ENCODE results near the gene USH2A.
A peak's percentile ranks its signal among the peaks of the same experiment; 100 is the strongest.

Gene USH2A

DNA sequence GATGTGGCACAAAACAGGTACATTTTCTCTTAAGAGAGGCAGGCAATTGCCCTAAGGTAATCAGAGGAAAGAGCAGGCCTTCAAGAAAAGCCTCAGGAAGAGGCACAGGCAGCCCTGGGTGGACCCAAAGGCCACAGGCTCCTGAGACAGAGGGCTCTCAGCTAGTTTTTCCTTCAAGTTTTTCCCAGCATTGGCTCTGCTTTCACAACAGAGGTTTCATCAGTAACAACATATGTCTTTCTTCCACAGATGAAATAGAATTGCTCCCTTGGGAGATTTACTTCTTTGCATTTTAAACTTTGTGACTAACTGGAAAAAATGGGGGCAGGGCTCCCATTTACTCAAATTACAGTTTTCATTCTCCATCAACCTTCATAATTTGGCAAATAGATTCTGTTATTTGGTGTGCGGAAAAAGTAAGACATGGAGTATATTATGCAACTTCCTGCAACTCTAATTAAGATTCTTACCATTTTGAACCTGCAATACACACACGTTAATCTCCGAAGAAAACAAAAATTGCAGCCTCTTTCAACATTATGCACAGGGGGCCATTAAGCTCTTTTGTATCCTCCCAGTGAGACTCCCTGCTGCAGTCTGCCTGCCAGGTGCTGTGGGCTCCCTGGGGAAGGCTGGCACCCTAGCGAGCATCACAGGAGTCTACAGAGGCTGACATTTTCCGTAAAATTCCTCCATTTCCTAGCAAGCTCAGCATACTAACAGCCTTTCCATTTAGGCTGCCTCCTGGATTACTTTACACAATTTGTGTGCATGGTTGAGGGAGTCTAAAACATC is 282.3 kb downstream of the USH2A start:
- peak; percentile 24 for DNase-seq (ENCODE audit: low read depth)

DNA sequence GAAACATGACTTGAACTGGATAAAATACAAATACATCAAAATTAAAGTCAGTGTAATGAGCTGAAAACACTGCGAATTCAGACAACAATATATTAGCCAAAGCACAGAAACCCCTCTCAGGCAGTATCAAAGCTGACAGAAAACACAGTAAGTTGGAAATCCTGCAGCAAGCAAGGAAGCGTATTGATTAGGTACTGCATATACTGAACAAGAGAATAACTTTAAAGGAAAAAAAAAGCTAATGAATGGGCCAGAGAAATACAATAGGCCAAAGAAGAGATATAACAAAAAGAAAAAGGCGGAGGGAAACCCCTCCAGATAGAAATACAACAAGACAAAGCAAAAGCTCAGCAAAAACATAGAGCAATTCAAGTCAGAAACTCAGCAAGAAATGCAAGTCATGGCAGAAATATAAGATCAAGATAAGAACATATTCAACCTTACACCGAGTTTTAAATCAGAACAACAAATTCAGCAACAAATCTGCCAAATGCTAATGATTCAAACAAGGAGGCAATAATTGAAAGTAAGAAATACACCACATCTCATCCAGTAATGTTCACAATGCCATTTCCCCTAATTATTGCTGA is 299.0 kb downstream of the USH2A start:
- no peak for DNase-seq (ENCODE audit: low read depth)

DNA sequence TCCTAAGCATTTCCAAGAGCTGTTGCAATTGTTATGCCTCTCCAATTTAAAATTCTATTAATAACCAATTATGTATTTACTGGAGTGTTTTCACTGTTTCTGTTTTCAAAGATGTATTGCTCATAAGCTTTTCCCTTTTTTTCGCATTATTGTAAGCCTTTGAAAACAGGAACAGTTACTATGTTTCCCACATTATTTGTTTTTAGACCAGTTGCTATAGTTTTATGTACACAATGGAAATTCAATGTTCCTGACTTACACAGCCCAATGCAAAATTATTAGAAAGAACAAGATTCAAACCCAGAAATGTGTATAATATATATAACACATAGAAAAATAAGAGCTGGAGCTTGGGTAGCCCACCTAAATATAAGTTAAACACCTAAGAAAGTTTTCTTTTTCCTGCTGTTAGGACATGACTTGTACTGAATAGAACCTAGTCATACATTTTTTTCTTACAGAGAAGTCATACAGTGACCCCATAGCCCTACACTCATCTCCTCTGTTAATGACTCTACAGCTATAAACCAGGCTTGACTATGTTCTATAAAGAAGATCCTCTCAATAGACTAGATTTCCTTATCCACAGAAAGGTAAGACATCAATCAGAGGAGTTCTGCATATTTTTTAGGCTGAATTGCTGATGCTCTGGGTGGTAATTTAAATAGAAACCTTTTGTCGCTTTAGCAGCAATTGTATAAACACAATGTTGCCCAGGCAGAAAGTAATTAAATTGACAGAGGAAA is 299.6 kb downstream of the USH2A start:
- no peak for DNase-seq (ENCODE audit: low read depth)

DNA sequence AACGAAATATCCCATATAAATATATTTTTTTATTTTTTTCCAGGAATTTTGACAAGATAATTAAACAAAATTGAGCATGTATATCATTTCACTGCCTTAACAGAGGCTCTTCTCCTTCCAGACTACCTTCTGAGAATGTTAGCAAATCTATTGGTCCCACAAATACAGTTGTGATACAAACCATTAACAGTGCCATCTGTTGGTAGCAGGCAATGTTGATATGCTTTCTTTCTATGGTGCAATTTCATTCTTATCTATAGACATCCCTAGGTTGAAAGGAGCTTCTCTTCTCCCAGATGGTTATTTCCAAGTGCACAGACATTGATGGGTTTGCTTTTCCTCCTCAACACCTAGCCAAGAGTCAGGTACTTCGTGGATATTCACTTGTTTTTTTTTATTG is 303.6 kb downstream of the USH2A start:
- DNase-seq (ENCODE audit: low read depth), result no peak

DNA sequence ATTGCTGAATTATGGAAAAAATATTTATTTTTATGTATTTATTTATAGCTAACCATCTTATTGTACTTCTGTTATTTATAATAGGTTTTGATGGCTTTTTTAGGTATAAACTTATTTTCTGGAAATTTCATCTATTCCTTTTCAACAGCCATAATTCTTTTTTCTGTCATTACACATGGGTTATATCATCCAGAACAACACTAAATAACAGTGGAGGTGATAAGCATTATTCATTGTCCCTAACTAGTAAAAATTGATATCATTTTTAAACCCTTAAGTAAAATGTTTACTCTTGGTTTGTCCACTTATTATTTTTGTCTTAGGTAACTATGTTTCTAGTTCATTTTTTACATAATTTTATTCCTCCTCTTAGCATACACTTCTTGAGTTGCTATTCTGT is 309.1 kb downstream of the USH2A start:
- no peak for DNase-seq (ENCODE audit: low read depth)

DNA sequence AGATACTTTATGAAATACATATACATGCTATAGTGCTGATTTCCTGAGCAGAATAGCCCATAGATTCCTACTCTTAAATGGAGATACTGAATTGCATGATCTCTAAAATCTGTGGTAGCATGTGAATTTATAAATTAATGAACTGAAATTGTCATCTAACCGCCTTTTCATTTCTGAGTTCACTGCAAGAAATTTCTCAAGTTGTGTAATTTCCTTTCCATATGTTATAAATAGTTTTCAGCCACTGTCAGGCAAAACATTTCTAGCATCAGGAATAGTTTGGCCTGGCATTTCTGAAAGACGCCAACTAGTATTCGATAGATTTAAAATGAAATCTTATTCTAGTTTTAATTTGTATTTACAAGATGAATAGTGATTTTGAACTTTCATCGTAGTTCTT is 310.1 kb downstream of the USH2A start:
- DNase-seq (ENCODE audit: low read depth), result peak; percentile 5

DNA sequence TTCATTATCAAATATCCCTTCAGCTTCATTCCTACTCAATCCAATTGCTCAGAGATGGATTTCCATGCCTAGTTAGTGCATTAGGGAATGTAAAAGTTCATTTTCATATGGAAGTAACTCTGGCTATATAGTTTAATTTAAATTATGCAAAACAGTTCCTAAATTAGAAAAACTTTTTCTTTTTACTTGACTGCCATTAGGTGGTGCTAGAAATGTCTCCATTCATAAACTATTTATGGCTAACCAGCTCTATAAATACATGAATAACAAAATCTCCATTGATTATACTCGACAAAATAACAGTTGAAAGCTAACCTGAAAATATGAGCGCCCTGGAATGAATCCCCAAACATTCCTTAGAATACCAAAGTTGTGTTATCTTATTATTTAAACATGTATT is 311.4 kb downstream of the USH2A start:
- no peak for DNase-seq (ENCODE audit: low read depth)

DNA sequence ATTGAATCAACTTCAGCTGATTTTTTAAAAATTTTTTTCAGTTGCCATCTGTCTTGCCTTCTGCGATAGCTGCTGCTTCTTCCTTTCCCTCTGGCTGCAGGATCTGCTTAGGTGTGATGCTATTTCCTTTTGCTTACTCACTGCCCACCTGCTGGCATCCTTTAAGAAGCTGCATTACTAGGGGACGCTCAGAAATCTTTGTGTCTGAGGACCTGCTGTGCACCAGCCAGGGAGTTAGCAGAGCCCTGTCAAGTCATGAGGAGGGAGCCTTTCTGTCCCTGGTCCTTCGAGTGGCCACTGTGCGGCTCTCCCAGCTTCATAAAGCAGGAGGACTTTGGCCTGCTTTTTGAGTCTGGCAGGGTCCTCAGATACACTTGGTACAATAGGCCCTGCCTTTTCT is 327.8 kb downstream of the USH2A start:
- DNase-seq (ENCODE audit: low read depth), result no peak

DNA sequence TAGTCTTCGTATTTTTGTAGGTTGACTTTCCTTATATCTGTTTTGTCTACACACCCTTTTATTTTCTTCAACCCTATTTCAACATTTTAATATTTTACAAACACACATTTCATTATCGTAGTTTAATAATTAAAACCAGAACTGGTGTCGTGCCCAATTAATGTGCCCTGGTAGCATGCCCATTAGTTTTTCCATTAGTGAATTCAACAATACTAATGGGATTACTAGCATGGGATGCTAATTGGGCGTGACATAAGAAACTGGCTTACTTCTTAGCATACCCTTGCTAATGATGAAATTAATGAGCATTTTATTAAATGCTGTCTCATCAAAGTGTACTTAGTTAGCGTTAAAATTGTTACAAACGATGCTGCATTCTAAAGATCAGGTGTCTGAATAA is 332.7 kb downstream of the USH2A start:
- DNase-seq (ENCODE audit: low read depth), result no peak

DNA sequence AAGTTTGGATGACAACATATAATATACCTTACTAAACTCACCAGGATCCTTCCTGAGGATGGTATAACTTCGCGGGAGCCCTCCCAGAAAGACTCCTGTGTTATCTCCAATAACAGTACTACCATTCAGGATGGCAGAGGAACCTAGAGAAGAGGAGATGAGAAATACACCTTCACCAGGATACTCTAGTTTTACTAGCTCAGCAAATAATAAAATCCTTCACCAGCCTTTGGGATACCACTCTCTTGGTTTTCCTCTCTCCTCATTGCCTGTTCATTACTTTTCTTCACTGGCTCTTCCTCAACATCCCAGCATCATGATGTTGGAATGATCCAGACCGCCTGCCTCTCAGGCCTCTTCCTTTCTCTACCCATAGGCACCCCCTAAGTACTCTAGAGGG is 336.6 kb downstream of the USH2A start:
- no peak for DNase-seq (ENCODE audit: low read depth)

DNA sequence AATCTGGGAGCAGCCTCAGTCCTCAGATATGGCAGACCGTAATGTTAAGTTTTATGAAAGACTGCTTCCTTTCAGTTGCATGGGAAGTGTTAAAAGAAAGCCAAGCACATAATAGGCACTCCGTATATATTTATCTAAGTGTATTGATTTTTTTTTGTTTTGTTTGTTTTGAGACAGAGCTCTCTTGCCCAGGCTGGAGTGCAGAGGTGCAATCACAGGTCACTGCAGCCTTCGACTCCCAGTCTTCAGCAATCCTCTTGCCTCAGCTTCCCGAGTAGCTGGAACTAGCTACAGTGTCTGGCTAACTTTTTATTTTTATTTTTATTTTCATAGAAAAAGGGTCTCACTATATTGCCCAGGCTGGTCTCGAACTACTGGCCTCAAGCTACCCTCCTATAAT is 341.8 kb downstream of the USH2A start:
- DNase-seq (ENCODE audit: low read depth), result no peak

DNA sequence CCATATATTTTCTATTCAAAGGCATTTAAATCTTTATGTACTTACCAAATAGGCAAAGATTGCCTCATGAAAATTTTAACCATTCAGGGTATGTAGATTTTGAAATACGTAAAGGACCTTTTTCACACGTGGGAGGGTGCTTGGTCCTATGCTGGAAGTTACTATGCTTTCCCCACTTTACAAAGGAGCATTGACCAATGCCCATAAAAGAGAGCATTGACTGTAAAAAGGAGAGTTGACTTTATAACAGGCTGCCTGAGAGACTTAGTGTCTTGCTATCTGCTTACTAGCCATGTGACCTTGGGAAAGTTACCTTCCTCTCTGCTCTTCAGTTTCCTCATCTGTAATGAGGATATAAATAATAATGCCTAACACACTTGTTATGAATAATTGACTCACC is 346.5 kb downstream of the USH2A start:
- no peak for DNase-seq (ENCODE audit: low read depth)

DNA sequence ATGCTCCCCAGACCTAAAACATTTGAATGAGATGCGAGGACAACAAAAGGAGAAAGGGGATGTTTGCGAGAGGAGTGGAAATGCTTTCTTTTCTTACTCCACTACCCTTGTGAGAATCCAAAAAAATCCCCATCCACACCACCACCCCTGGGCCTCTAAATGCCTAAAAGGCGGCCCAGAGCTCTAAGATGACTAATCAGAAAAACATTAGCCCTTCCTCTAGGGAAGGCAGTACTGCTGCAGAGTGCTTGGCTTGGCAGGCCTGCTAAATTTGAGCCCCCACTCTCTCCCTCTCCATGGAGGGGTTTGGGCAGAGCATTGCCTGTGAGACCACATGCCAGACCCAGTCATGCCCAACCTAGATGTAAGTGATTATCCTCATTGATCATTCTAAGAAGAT is 347.9 kb downstream of the USH2A start:
- peak; percentile 20 for DNase-seq (ENCODE audit: low read depth)

DNA sequence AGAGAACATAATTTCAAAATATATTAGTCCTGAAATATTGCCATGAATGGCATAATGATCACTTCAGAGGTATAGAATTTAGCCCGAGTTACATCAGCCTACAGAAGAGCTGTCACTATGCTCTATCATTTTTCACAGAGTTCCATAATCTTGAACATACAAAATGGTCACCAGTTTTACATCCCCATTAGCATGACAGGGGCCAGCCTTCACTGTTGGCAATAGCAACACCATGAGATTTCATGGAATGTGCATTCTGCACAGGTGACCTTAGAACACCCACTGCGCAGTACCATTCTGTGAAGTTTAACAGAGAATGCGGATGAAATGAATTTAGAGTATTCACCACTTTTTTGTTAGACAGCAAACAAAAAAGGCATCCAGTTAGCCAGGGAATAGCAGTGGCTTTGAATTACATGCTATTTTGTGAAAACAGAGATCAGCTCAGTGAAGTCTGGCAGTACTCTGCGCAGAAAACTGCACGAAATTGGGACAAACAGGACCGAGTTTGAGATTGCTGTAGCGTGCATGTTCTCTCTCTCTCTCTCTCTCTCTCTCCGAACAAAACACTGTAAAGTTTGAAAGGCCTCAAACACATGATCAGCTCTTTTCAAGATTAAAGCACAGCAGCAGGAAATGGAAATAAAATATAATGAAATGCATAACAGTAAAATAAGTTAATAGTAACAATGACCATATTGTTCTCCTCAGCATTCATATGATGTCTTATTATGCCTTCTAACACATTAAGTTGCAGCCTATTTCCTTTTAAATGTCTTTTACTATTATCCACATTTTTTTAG is 349.3 kb downstream of the USH2A start:
- no peak for DNase-seq (ENCODE audit: low read depth)

DNA sequence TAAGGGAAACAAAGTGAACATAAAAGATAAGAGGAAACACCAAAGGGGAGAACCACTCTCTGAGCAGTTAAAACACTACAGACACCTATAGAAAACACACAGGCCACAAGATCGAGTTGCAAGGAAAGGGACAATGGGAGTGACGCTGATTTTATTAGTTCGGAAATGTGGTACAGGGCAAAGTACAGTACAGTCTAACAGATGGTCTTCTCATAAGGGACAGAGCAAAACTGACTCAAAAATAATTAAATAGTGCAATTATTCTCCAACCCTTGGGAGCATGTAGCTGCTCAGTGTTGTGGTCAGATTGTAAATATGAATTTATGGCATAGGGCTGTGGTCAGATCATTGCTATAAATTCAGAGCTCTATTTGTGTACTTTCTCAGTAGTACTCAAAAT is 352.0 kb downstream of the USH2A start:
- DNase-seq (ENCODE audit: low read depth), result no peak

DNA sequence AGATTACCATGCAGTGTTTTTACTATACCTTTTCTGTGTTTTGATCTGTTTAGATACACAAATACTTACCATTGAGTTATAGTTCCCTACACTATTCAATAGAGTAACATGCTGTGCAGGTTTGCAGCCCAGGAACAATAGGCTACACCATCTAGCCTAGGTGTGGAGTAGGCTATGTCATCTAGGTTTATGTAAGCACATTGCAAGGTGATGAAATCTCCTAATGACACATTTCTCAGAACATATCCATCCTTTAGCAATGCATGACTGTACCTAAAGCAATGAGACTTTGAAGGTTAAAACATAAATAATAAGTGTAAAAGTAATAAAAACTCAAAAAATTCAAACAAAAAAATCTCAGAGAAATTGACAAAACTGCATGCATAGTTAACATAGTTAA is 358.6 kb downstream of the USH2A start:
- DNase-seq (ENCODE audit: low read depth), result no peak

DNA sequence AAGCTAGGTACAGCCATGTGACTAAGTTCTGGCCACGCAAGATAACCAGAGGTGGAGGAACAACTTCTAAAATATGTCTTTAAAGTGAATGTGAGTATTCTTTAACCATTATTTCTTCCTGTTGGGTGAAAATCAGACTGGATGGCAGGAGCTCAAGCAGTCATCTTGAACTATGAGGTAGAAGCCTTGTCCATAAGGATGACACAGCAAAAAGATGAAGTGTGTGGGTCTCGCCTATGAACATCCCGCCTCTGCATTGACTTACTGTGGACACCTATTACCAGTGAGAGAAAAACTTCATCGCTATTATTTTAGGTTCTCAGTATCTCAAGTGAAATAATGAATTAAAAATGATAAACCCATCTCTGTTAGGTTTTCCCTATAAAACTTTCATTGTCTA is 365.3 kb downstream of the USH2A start:
- no peak for DNase-seq (ENCODE audit: low read depth)

DNA sequence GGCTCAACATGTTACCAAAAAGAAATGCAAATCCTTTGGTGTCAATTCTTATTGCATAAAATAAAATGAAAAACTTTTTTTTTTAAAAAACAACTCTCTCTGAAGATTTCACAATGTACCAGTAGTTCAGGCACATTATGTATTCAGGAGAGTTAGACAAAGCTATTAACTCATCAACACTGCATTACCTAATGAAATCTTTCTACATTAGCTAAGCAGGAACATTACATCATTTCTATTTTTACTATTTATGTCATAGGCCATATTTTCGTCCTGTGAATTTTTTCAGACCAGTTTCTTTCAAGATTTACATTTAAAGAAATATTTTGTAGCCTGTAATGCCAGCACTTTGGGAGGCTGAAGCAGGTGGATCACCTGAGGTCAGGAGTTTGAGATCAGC is 366.2 kb downstream of the USH2A start:
- DNase-seq (ENCODE audit: low read depth), result no peak

DNA sequence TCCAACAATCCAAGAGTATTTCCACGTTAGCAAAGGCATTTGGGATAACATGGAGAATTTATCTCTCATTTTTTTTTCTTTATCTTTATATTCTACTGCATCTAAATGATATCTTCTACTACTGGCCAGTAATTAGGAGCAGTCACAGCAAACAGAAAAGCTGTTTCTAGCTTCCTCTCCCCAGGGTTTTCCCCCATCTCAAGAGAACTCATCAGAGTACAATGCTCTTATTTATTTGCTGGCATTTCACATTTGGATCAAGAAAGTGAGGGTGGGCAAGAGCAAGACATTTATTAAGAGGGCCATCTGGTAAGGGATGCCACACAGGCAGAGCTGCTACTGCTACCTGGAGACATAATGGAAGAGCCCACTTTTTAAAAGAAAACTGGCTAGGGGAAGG is 368.2 kb downstream of the USH2A start:
- DNase-seq (ENCODE audit: low read depth), result no peak

DNA sequence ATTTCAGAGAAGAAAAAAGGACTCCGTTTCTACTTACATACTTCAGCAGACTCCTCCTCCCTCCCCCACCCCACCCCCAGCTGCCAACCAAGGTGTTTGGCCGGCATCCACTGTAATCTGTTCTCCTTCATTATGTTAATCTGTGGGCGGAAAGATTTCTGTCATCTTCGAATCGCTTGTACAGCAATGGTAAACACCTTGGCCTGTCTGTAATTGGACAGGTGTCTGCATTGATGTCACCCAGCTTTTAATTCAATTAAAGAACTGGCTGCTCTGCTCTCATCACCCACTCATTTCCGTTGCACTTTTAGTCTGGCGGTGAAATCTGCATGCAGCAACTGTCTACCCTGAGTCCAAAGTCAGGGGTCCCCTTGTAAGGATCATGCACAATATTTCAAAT is 368.6 kb downstream of the USH2A start:
- DNase-seq (ENCODE audit: low read depth), result no peak

DNA sequence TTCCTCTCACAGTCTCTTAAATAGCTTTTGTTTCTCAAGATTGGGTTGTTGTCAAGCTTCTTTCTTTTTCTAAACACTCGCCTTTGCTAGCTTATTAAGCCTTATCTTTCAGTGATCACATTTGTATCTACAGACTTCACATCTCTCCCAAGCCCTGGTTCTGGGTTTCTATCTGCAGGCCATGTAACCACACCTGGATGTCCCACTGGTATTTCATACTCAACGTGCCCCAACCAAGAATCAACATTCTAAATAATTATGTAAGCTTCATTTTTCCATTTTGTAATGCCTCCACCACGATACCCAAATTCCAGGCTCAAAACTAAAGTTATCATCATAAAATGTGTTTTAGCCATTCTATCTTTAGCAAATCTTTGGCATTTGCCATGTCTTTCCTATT is 372.2 kb downstream of the USH2A start:
- DNase-seq (ENCODE audit: low read depth), result no peak

DNA sequence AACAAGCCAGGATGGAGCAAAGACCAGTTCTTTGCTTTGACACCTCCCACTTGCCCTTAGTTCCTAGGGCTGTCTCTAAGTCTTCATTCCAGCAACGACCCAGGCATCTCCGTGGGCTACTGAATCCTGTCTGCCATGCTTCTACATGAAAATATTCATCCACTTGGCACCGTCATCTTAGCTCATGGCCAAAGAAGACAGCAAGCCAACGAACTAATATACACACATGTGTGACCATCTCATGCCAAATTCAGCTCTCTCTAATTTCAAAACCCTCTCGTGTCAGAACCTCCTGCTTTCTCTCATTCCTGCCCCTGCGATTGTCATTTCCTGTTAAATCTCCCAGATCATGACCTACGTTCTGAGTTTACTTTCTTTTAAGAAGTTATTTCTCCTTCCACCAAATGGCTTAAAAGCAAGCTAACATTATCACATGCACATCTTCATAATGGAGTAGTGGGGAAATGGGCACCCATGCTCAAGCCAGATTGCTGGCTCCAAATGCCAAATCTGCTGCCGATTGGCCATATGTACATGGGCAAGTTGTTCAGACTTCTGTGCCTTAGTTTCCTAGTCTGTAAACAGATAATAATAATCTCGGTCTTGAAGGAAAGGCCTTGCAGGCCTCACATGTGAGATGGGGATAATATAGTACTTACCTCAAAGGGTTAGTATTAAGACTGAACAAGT is 373.4 kb downstream of the USH2A start:
- no peak for DNase-seq (ENCODE audit: low read depth)
